Thymus (tissue), 11 donors: ENCODE measurements around the gene KCNIP4. TPM values are rescaled to one million over a fixed set of nuclear protein-coding genes. Genes with fewer than 3 reads are reported as not detected.

Experiments
- DNase-seq, 9 donors: peaks; one replicate each; pipeline ENCODE4 v3.0.0-alpha.2; 2013; ENCODE audit warnings: low spot score in 9 of 9, low read depth in 6 of 9, missing footprints in 1 of 9
- H3K27ac ChIP-seq, 2 donors: one replicate each; pipeline ENCODE4 v1.5.1; 2013; ENCODE audit warnings: control low read depth in 1 of 2, low read depth in 1 of 2, low read length in 1 of 2, mild to moderate bottlenecking in 1 of 2, moderate library complexity in 1 of 2
- H3K27me3 ChIP-seq, 2 donors: one replicate each; pipeline ENCODE4 v1.5.1; 2013; ENCODE audit warnings: low read length in 1 of 2; ENCODE audit not compliant: control insufficient read depth in 2 of 2, insufficient read depth in 1 of 2
- H3K36me3 ChIP-seq, 2 donors: one replicate each; pipeline ENCODE4 v1.5.1; 2013; ENCODE audit warnings: low read length in 1 of 2, mild to moderate bottlenecking in 1 of 2, moderate library complexity in 1 of 2; ENCODE audit not compliant: control insufficient read depth in 2 of 2, insufficient read depth in 2 of 2
- H3K4me1 ChIP-seq, 2 donors: one replicate each; pipeline ENCODE4 v1.5.1; 2013; ENCODE audit warnings: low read length in 2 of 2; ENCODE audit not compliant: control insufficient read depth in 2 of 2, insufficient read depth in 2 of 2
- H3K4me3 ChIP-seq, 2 donors: one replicate each; pipeline ENCODE4 v1.5.1; 2013; ENCODE audit warnings: low read length in 2 of 2, control low read depth in 1 of 2, mild to moderate bottlenecking in 1 of 2
- H3K9me3 ChIP-seq, 2 donors: one replicate each; pipeline ENCODE4 v1.5.1; 2013; ENCODE audit warnings: low read length in 1 of 2, mild to moderate bottlenecking in 1 of 2; ENCODE audit not compliant: control insufficient read depth in 2 of 2, insufficient read depth in 1 of 2
- whole genome bisulfite sequencing: extraction: QIAGEN DNeasy Blood & Tissue Kit; methylation state at CpG from one replicate; pipeline ENCODE4 v1.1.7; 2013; 5-methylcytosine and 5-hydroxymethylcytosine counted together
- polyA plus RNA-seq: library from polyadenylated mRNA; stranded (reverse); fragments of 200-250 nt; gene quantifications from one replicate; pipeline ENCODE4 v1.2.3, GENCODE V29; 2013
- total RNA-seq: library from RNA; stranded (reverse); fragments of 120-200 nt; gene quantifications from one replicate; pipeline ENCODE4 v1.2.4, GENCODE V29; 2013
- donor health status: healthy.

KCNIP4 gene
- total and polyA plus RNA-seq, 2 donors = 0.07 TPM; not detected in 1

DNA sequence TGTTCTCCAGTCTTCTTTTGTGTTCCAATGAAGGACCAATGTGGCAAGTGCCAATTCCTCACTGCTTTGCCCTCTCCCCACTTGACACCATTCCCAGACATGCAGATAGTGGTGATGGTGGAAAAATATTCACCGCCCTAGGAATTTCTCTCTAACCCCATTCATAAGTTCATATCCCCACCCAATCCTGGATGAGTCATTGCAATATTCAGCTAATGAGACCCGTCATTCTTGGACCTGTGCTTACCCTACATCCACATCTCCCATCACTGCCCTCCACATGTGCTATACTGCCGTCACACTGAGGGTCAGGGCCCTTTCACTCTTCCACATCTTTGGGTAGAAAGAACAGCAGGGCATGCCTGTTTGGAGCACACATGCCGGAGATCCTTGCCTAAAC is 199.2 kb downstream of the KCNIP4 start:
- DNase-seq = no peak
- H3K4me1 ChIP-seq = no peaks in the 10 kb centered on the region
- H3K36me3 ChIP-seq = no peaks in the 10 kb centered on the region
- H3K4me3 ChIP-seq = no peak overlapping the region
- no peaks in the 10 kb centered on the region for H3K9me3 ChIP-seq
- H3K27me3 ChIP-seq = no peaks in the 10 kb centered on the region
- WGBS = 96% methylated on average over 4 of the region's 4 CpGs
- no peak overlapping the region for H3K27ac ChIP-seq

DNA sequence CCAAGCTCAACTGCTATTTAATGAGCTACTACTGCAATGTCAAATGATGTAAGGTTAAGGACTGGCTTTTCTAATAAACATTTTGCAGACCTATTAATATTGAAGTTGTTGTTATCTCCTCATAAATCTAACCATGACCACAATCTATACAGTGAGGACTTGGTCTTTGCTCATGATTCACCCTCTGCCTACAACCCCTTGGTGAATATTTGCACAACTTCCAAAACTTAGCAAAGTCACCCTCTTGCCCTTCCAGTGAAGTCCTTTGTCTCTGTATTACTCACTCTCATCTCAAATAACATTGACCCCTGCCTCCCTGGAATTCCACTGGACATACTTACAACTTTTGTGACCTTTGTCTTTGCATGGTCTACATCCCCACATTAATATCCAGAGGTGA is 204.5 kb downstream of the KCNIP4 start:
- no peak for DNase-seq
- Histone ChIP-seq H3K36me3 (no peaks in the 10 kb centered on the region), H3K4me3 (no peak overlapping the region), H3K27ac (no peak overlapping the region), H3K4me1 (no peaks in the 10 kb centered on the region), H3K27me3 (no peaks in the 10 kb centered on the region), H3K9me3 (no peaks in the 10 kb centered on the region)

DNA sequence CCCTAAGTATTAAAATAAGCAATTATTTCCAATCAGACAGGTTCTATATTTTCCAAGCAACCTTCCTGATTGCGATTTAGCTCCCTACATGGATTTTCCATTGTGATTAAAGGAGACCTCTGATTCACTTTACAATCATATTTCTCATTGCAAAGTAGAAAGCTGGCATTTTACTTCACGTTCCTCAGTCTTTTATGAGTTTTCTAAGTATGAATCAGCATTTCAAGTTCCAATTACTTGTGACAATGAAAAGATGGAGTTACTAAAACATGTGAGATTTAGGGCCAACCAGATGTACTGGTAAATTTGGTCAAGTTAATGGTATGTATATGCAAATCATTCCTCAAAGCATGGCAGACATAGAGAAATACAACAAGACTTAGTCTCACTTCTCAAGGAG is 206.2 kb downstream of the KCNIP4 start:
- Histone ChIP-seq H3K27me3 (no peaks in the 10 kb centered on the region), H3K9me3 (no peaks in the 10 kb centered on the region), H3K4me3 (no peak overlapping the region), H3K36me3 (no peaks in the 10 kb centered on the region), H3K4me1 (no peaks in the 10 kb centered on the region), H3K27ac (no peak overlapping the region)
- WGBS = 87% methylated on average over 2 of the region's 2 CpGs
- no peak for DNase-seq

DNA sequence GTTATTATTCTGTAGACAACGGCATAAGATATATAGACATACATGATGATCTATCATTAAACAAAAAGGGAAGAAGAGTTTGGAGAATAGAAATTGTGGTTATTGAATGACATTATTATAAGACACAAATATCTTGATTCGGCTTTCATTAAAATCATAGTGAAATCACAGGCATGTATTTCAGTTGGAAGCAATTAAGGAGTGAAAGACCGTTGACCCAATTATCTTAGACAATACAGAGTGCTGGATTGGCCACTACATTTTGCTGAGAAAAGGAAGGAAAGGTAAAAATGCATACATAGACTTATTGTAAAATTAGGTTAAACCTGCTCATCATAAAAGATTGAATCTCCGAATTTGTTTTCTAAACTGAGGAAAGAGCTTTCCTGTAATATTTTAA is 209.8 kb downstream of the KCNIP4 start:
- no peak for DNase-seq
- Histone ChIP-seq H3K4me3 (no peak overlapping the region), H3K4me1 (no peaks in the 10 kb centered on the region), H3K27ac (no peak overlapping the region), H3K36me3 (no peaks in the 10 kb centered on the region), H3K27me3 (no peaks in the 10 kb centered on the region), H3K9me3 (no peaks in the 10 kb centered on the region)
- 92% methylated on average over 4 of the region's 4 CpGs for WGBS

DNA sequence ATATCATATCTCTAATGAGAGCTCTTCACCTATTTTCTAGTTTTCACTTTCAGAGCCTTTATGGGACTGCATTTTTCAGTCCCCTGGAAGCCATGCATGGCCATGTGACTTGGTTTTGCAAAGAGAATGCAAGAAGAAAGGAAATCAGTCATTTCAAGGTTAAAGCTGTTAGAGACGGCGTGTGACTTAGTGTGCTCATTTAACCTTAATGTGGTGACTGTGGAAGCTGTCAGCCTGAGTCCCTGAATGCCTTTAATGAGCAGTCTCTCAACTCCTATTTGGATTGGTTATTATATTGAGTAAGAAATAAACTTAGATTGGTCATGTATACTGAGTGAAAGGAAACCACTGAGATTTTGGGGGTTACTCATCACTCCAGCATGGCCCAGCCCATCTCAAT is 212.7 kb downstream of the KCNIP4 start:
- Histone ChIP-seq H3K27ac (no peak overlapping the region), H3K4me3 (no peak overlapping the region), H3K36me3 (no peaks in the 10 kb centered on the region), H3K9me3 (no peaks in the 10 kb centered on the region), H3K4me1 (no peaks in the 10 kb centered on the region), H3K27me3 (no peaks in the 10 kb centered on the region)
- WGBS = 76% methylated on average over 2 of the region's 2 CpGs
- DNase-seq = no peak

DNA sequence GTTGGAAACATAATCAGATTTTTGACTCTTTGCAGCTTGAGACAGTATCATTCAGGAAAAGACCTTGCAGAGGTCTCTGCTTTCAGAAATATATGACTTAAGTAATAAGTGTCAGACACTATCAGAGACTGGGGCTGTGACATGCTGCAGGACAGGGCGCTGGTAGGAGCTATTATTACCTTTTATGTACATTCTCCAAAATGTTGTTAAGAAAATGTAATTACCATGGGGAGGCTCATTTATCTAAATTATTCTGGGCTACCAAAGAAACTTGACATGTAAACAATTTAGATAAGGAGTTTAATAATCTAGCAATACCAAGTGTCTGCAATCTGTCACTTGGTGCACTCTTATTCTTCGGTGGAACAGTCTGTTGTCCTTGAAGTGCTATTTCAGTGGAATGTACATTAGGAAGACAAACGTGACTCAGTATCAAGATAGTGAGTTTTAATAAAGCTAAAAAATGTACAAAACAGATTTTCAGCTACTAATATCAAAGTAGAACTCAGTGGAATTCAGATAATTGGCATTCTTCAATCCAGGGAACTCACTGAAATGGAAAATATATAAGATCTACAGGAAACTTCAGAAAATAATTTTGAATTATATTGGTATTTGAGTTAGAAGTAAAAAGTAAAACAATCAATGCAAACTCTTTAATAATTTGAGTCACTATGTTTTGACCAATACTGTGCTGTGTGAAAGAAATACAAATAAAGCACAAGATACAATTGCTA is 214.5 kb downstream of the KCNIP4 start:
- 67% methylated on average over 3 of the region's 3 CpGs for WGBS
- H3K4me3 ChIP-seq = no peak overlapping the region

DNA sequence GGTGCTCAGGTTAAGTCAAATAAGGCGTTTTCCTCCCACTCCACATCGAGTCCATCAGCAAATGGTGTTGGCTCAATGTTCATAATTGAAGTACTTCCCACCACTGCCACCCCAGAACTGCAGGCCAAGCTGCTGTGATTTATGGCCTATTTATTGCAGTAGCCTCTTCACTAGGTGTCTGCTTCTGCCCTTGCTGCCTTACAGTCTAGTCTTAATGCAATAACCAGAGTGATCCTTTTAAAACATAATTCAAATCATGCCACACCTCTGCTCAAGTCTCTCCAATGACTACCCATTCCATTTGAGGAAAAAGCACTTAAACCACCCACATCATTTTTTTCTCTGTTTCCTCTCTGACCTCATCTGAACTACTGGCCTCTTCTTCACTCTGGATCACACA is 220.3 kb downstream of the KCNIP4 start:
- Histone ChIP-seq H3K36me3 (no peaks in the 10 kb centered on the region), H3K27ac (no peak overlapping the region), H3K4me1 (no peaks in the 10 kb centered on the region), H3K27me3 (no peaks in the 10 kb centered on the region), H3K9me3 (no peaks in the 10 kb centered on the region), H3K4me3 (no peak overlapping the region)
- 49% methylated on average over 2 of the region's 2 CpGs for WGBS
- DNase-seq = no peak

More for the DNA sequence above, 214.5 kb downstream of the KCNIP4 start:
- no peak overlapping the region for H3K27ac ChIP-seq
- no peaks in the 10 kb centered on the region for H3K27me3 ChIP-seq
- H3K36me3 ChIP-seq = no peaks in the 10 kb centered on the region
- H3K9me3 ChIP-seq = no peaks in the 10 kb centered on the region
- DNase-seq = no peak
- no peaks in the 10 kb centered on the region for H3K4me1 ChIP-seq

DNA sequence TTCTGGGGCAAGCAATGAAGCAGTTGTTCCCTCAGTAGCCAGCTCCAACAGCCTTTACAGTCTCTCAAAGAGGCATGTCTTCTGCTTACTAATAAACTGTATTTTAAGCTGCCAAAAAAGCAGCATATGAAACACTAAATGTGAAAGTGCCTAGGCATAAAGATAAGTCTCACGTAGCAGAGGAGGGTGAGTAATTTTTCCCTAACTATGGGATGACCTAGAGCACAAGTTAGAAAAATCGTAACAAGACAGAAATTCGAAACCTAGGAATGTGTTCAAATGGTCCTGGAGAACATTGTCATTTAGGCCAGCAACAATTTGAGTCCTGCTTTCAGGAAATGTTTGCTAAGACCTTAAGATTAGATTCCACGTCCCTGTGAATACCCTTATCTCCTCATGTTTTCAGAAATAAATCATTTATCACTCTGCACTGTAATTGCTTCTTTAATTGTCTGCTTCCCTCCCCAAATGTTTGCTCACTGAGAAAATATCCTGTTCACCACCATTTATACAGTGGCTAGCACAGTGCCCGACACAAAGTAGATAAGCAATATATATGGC is 222.2 kb downstream of the KCNIP4 start:
- Histone ChIP-seq H3K4me1 (no peaks in the 10 kb centered on the region), H3K36me3 (no peaks in the 10 kb centered on the region), H3K9me3 (no peaks in the 10 kb centered on the region), H3K27me3 (no peaks in the 10 kb centered on the region), H3K27ac (no peak overlapping the region), H3K4me3 (no peak overlapping the region)
- 63% methylated on average over 5 of the region's 5 CpGs for WGBS
- no peak for DNase-seq

DNA sequence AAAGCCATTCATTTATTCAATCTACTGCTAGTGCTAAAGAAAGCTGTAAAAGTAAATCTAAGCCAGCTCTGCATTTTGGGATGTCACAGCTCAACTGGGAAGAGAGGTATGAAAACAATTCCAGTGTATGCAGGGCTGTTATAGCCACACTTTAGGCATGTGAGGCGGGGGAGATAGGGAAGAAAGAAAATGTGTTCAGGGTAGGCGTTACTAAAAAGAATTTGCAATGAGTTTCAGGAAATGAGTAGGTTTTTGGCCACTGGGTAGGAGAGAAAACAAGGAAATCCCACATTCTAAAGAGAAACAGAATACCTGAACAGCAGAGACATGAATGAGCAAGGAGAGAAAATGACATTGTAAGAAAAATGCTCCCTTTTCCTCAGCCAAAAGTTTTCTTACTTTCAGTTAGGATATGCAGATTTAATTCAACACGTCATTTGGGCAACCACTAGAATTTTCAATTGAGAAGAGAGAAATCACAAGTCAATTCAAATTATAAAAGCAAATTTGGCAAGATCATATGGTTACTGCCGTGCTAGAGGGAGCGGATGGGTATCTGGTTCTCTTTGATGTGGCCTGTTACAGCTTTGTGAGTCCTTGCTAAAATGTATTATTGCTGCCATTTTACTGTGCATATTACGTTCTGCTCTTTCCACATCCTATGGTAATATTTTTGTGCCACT is 226.3 kb downstream of the KCNIP4 start:
- Histone ChIP-seq H3K27ac (no peak overlapping the region), H3K4me1 (no peaks in the 10 kb centered on the region)
- WGBS = 84% methylated on average over 6 of the region's 6 CpGs

More for the DNA sequence above, 226.3 kb downstream of the KCNIP4 start:
- Histone ChIP-seq H3K9me3 (no peaks in the 10 kb centered on the region), H3K36me3 (no peaks in the 10 kb centered on the region), H3K27me3 (no peaks in the 10 kb centered on the region), H3K4me3 (no peak overlapping the region)
- DNase-seq = no peak
